ENCODE results near the gene APPBP2.
"Not testable (repeated sequence)": the region's sequence is repeated elsewhere in the genome, so short reads cannot be mapped to it uniquely, and the experiment has no call there.

Gene APPBP2

DNA sequence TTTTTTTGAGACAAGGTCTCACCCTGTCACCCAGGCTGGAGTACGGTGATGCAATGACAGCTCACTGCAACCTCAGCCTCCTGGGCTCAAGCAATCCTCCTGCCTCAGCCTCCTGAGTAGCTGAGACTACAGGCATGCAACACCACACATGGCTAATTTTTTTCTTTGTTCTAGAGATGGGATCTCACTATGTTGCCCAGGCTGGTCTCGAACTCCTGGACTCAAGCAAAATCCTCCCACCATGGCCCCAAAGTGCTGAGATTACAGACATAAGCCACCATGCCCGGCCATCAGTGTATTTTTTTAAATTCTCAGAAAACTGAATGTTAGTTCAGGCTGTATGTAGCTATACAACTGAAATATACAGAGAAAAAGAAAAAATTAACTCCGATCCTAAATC is 6.2 kb downstream of the APPBP2 start:
- no peaks in the 10 kb centered on the region for H3K27me3 ChIP-seq (ENCODE audit: control insufficient read depth, insufficient read depth, low read length)
- H3K9me3 ChIP-seq (ENCODE audit: control insufficient read depth, insufficient read depth, low read length) = no peaks in the 10 kb centered on the region
- no CpG with 5 or more reads among the region's 4 CpGs for WGBS (ENCODE audit: insufficient coverage, insufficient read length)
- no peak overlapping the region for H3K27ac ChIP-seq (ENCODE audit: low read length)
- no peak for DNase-seq (ENCODE audit: low read depth, low spot score)
- no peaks in the 10 kb centered on the region for H3K4me1 ChIP-seq (ENCODE audit: control insufficient read depth, insufficient read depth, low read length)
- H3K4me3 ChIP-seq (ENCODE audit: low read length) = no peak overlapping the region
- H3K36me3 ChIP-seq (ENCODE audit: control insufficient read depth, insufficient read depth, low read length) = no peaks in the 10 kb centered on the region

GRCh38 chr17:60515683-60516082 is 10.4 kb downstream of the APPBP2 start:
- H3K4me1 ChIP-seq (ENCODE audit: control insufficient read depth, insufficient read depth, low read length); H3K36me3 ChIP-seq (ENCODE audit: control insufficient read depth, insufficient read depth, low read length); H3K27ac ChIP-seq (ENCODE audit: low read length); H3K27me3 ChIP-seq (ENCODE audit: control insufficient read depth, insufficient read depth, low read length); H3K9me3 ChIP-seq (ENCODE audit: control insufficient read depth, insufficient read depth, low read length); DNase-seq (ENCODE audit: low read depth, low spot score); H3K4me3 ChIP-seq (ENCODE audit: low read length): not testable (repeated sequence)
- WGBS (ENCODE audit: insufficient coverage, insufficient read length) = no CpG with 5 or more reads among the region's 6 CpGs

DNA sequence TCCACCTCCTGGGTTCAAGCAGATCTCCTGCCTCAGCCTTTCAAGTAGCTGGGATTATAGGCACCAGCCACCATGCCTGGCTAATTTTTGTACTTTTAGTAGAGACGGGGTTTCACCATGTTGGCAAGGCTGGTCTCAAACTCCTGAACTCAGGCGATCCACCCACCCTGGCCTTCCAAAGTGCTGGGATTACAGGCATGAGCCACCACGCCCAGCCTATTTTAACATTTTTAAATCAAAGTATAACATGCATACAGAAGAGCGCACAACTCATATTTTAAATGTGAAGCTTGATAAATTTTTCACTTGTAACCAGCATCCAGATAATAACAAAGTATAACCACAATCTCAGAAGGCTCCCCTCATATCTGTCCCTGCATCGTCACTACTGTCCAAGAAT is 10.8 kb downstream of the APPBP2 start:
- not testable (repeated sequence) for H3K9me3 ChIP-seq (ENCODE audit: control insufficient read depth, insufficient read depth, low read length); H3K4me3 ChIP-seq (ENCODE audit: low read length); DNase-seq (ENCODE audit: low read depth, low spot score); H3K4me1 ChIP-seq (ENCODE audit: control insufficient read depth, insufficient read depth, low read length); H3K36me3 ChIP-seq (ENCODE audit: control insufficient read depth, insufficient read depth, low read length); H3K27me3 ChIP-seq (ENCODE audit: control insufficient read depth, insufficient read depth, low read length); H3K27ac ChIP-seq (ENCODE audit: low read length)
- WGBS (ENCODE audit: insufficient coverage, insufficient read length) = no CpG with 5 or more reads among the region's 5 CpGs

DNA sequence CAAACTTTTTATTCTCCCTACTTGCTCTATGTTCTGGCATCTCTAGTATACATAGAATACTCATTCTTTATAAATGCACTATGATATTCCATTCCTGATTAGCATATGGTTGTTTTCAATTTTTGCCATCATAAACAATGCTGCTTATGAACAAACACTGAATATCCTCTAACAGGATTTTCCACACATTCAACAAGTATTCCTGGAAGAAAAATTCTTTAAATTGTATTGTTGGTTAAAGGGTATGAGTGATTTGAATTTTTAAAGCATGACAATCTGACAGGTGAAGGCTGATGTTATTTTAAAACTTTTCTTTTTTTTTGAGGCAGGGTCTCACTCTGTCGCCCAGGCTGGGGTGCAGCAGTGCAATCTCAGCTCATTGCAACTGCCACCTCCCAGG is 11.5 kb downstream of the APPBP2 start:
- H3K36me3 ChIP-seq (ENCODE audit: control insufficient read depth, insufficient read depth, low read length) = 0 out of 2 replicates have a peak, but pooled peaks cover 2% of the 10 kb centered on the region
- WGBS (ENCODE audit: insufficient coverage, insufficient read length) = no CpG with 5 or more reads among the region's 1 CpG
- no peaks in the 10 kb centered on the region for H3K9me3 ChIP-seq (ENCODE audit: control insufficient read depth, insufficient read depth, low read length)
- no peak overlapping the region for H3K4me3 ChIP-seq (ENCODE audit: low read length)
- no peak overlapping the region for H3K27ac ChIP-seq (ENCODE audit: low read length)
- no peaks in the 10 kb centered on the region for H3K27me3 ChIP-seq (ENCODE audit: control insufficient read depth, insufficient read depth, low read length)
- no peak for DNase-seq (ENCODE audit: low read depth, low spot score)
- H3K4me1 ChIP-seq (ENCODE audit: control insufficient read depth, insufficient read depth, low read length) = no peaks in the 10 kb centered on the region

DNA sequence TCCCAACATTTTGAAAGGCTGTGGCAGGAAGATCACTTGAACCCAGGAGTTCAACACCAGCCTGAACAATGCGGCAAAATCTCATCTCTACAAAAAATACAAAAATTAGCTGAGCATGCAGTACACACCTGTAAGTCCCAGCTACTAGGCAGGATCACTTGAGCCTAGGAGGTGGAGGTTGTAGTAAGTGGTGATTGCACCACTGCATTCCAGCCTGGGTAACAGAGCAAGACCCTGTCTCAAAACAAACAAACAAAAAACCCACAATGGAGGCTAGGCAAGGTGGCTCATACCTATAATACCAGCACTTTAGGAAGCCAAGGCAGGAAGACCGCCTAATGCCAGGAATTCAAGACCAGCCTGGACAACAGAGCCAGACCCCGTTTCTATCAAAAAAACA is 12.0 kb downstream of the APPBP2 start:
- Histone ChIP-seq H3K27me3 (ENCODE audit: control insufficient read depth, insufficient read depth, low read length) (no peaks in the 10 kb centered on the region), H3K4me1 (ENCODE audit: control insufficient read depth, insufficient read depth, low read length) (no peaks in the 10 kb centered on the region), H3K36me3 (ENCODE audit: control insufficient read depth, insufficient read depth, low read length) (0 out of 2 replicates have a peak, but pooled peaks cover 2% of the 10 kb centered on the region), H3K4me3 (ENCODE audit: low read length) (no peak overlapping the region), H3K9me3 (ENCODE audit: control insufficient read depth, insufficient read depth, low read length) (no peaks in the 10 kb centered on the region), H3K27ac (ENCODE audit: low read length) (no peak overlapping the region)
- no CpG with 5 or more reads among the region's 3 CpGs for WGBS (ENCODE audit: insufficient coverage, insufficient read length)
- no peak for DNase-seq (ENCODE audit: low read depth, low spot score)

- DNase-seq (ENCODE audit: low read depth, low spot score) = no peak
- WGBS (ENCODE audit: insufficient coverage, insufficient read length) = no CpG with 5 or more reads among the region's 11 CpGs
- H3K27ac ChIP-seq (ENCODE audit: low read length) = no peak overlapping the region
Measured at GRCh38 chr17:60513014-60513413, 13.0 kb downstream of the APPBP2 start.

GRCh38 chr17:60510723-60511122 is 15.3 kb downstream of the APPBP2 start:
- no peaks in the 10 kb centered on the region for H3K27me3 ChIP-seq (ENCODE audit: control insufficient read depth, insufficient read depth, low read length)
- H3K4me1 ChIP-seq (ENCODE audit: control insufficient read depth, insufficient read depth, low read length) = no peaks in the 10 kb centered on the region
- H3K9me3 ChIP-seq (ENCODE audit: control insufficient read depth, insufficient read depth, low read length) = no peaks in the 10 kb centered on the region
- no peak overlapping the region for H3K4me3 ChIP-seq (ENCODE audit: low read length)
- no peak overlapping the region for H3K27ac ChIP-seq (ENCODE audit: low read length)
- 0 out of 2 replicates have a peak, but pooled peaks cover 2% of the 10 kb centered on the region for H3K36me3 ChIP-seq (ENCODE audit: control insufficient read depth, insufficient read depth, low read length)
- no peak for DNase-seq (ENCODE audit: low read depth, low spot score)

More at GRCh38 chr17:60513014-60513413, 13.0 kb downstream of the APPBP2 start:
- no peaks in the 10 kb centered on the region for H3K4me1 ChIP-seq (ENCODE audit: control insufficient read depth, insufficient read depth, low read length)
- 0 out of 2 replicates have a peak, but pooled peaks cover 2% of the 10 kb centered on the region for H3K36me3 ChIP-seq (ENCODE audit: control insufficient read depth, insufficient read depth, low read length)
- no peaks in the 10 kb centered on the region for H3K27me3 ChIP-seq (ENCODE audit: control insufficient read depth, insufficient read depth, low read length)
- no peaks in the 10 kb centered on the region for H3K9me3 ChIP-seq (ENCODE audit: control insufficient read depth, insufficient read depth, low read length)
- H3K4me3 ChIP-seq (ENCODE audit: low read length) = no peak overlapping the region

DNA sequence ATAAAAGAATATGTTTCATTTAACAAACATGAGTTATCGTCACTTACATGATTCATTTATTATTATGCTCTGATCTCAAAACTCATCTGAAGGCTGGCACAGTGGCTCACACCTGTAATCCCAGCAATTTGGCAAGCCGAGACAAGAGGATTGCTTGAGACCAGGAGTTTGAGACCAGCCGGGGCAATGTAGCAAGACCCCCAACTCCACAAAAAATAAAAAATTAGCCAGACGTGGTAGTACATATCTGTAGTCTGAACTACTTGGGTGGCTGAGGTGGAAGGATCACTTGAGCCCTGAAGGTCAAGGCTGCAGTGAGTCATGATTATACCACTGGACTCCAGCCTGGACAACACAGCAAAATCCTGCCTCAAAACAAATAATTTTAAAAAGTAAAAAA is 16.0 kb downstream of the APPBP2 start:
- Histone ChIP-seq H3K9me3 (ENCODE audit: control insufficient read depth, insufficient read depth, low read length) (no peaks in the 10 kb centered on the region), H3K27ac (ENCODE audit: low read length) (no peak overlapping the region), H3K4me1 (ENCODE audit: control insufficient read depth, insufficient read depth, low read length) (no peaks in the 10 kb centered on the region), H3K27me3 (ENCODE audit: control insufficient read depth, insufficient read depth, low read length) (no peaks in the 10 kb centered on the region), H3K36me3 (ENCODE audit: control insufficient read depth, insufficient read depth, low read length) (0 out of 2 replicates have a peak, but pooled peaks cover 2% of the 10 kb centered on the region), H3K4me3 (ENCODE audit: low read length) (no peak overlapping the region)
- no peak for DNase-seq (ENCODE audit: low read depth, low spot score)
- no CpG with 5 or more reads among the region's 4 CpGs for WGBS (ENCODE audit: insufficient coverage, insufficient read length)

GRCh38 chr17:60508384-60508980 is 17.6 kb downstream of the APPBP2 start:
- Histone ChIP-seq H3K27ac (ENCODE audit: low read length) (no peak overlapping the region), H3K4me3 (ENCODE audit: low read length) (no peak overlapping the region), H3K4me1 (ENCODE audit: control insufficient read depth, insufficient read depth, low read length) (no peaks in the 10 kb centered on the region), H3K27me3 (ENCODE audit: control insufficient read depth, insufficient read depth, low read length) (no peaks in the 10 kb centered on the region), H3K36me3 (ENCODE audit: control insufficient read depth, insufficient read depth, low read length) (0 out of 2 replicates have a peak, but pooled peaks cover 2% of the 10 kb centered on the region), H3K9me3 (ENCODE audit: control insufficient read depth, insufficient read depth, low read length) (no peaks in the 10 kb centered on the region)
- WGBS (ENCODE audit: insufficient coverage, insufficient read length) = no CpG with 5 or more reads among the region's 1 CpG
- DNase-seq (ENCODE audit: low read depth, low spot score) = no peak

GRCh38 chr17:60506312-60506711 is 19.7 kb downstream of the APPBP2 start:
- Histone ChIP-seq H3K36me3 (ENCODE audit: control insufficient read depth, insufficient read depth, low read length) (no peaks in the 10 kb centered on the region), H3K27ac (ENCODE audit: low read length) (no peak overlapping the region), H3K4me3 (ENCODE audit: low read length) (no peak overlapping the region), H3K27me3 (ENCODE audit: control insufficient read depth, insufficient read depth, low read length) (no peaks in the 10 kb centered on the region), H3K4me1 (ENCODE audit: control insufficient read depth, insufficient read depth, low read length) (no peaks in the 10 kb centered on the region), H3K9me3 (ENCODE audit: control insufficient read depth, insufficient read depth, low read length) (no peaks in the 10 kb centered on the region)
- WGBS (ENCODE audit: insufficient coverage, insufficient read length) = no CpG with 5 or more reads among the region's 1 CpG
- no peak for DNase-seq (ENCODE audit: low read depth, low spot score)

- H3K27ac ChIP-seq (ENCODE audit: low read length) = no peak overlapping the region
- H3K36me3 ChIP-seq (ENCODE audit: control insufficient read depth, insufficient read depth, low read length) = no peaks in the 10 kb centered on the region
- no peak overlapping the region for H3K4me3 ChIP-seq (ENCODE audit: low read length)
- 100% methylated on average over 1 of the region's 4 CpGs for WGBS (ENCODE audit: insufficient coverage, insufficient read length)
- no peaks in the 10 kb centered on the region for H3K9me3 ChIP-seq (ENCODE audit: control insufficient read depth, insufficient read depth, low read length)
- H3K27me3 ChIP-seq (ENCODE audit: control insufficient read depth, insufficient read depth, low read length) = no peaks in the 10 kb centered on the region
- no peak for DNase-seq (ENCODE audit: low read depth, low spot score)
- no peaks in the 10 kb centered on the region for H3K4me1 ChIP-seq (ENCODE audit: control insufficient read depth, insufficient read depth, low read length)
Measured at GRCh38 chr17:60502145-60502544, 23.9 kb downstream of the APPBP2 start.
